CD14-positive monocyte (primary cell): ENCODE results near the gene MT1G. TPM values are rescaled to one million over a fixed set of nuclear protein-coding genes. Genes with fewer than 3 reads are reported as not detected.
A peak's percentile ranks its signal among the peaks of the same experiment; 100 is the strongest.

ENCODE experiments used
- DNase-seq, 3 donors: peaks; one replicate each; pipeline ENCODE4 v3.0.0-alpha.2; 2011 to 2022
- H2AFZ ChIP-seq: 2 replicates; pipeline ENCODE4 v1.6.0; 2012; ENCODE audit warnings: mild to moderate bottlenecking, low read depth, low read length, inconsistent platforms; ENCODE audit not compliant: insufficient read depth, poor library complexity, severe bottlenecking
- H3K27ac ChIP-seq, 2 donors: 1 replicate in 1 of 2; 2 replicates in 1 of 2; pipeline ENCODE4 v1.5.1; 2012 to 2013; ENCODE audit warnings: low read length in 2 of 2, control low read depth in 1 of 2, inconsistent platforms in 1 of 2, low read depth in 1 of 2, mild to moderate bottlenecking in 1 of 2
- H3K27me3 ChIP-seq, 2 donors: one replicate each; pipeline versions ENCODE4 v1.6.0 to v1.6.1; 2011 to 2013; ENCODE audit warnings: low read length in 2 of 2; ENCODE audit not compliant: control insufficient read depth in 2 of 2, insufficient read depth in 2 of 2
- H3K36me3 ChIP-seq, 2 donors: replicated peaks in 1 of 2; 1 replicate in 1 of 2; 2 replicates in 1 of 2; pipeline versions ENCODE4 v1.5.1 to v1.6.1; 2012 to 2013; ENCODE audit warnings: low read length in 2 of 2, control low read depth in 1 of 2, inconsistent platforms in 1 of 2, mild to moderate bottlenecking in 1 of 2; ENCODE audit not compliant: insufficient read depth in 2 of 2, control insufficient read depth in 1 of 2
- H3K4me1 ChIP-seq, 2 donors: 1 replicate in 1 of 2; 2 replicates in 1 of 2; pipeline versions ENCODE4 v1.5.1 to v1.6.1; 2012 to 2013; ENCODE audit warnings: low read length in 2 of 2, control low read depth in 1 of 2, inconsistent platforms in 1 of 2, mild to moderate bottlenecking in 1 of 2, moderate library complexity in 1 of 2; ENCODE audit not compliant: insufficient read depth in 2 of 2, control insufficient read depth in 1 of 2
- H3K4me2 ChIP-seq: replicated peaks from 2 replicates; pipeline ENCODE3; 2012; ENCODE audit warnings: low read length, moderate library complexity, mild to moderate bottlenecking; ENCODE audit not compliant: poor library complexity, severe bottlenecking; ENCODE audit errors: extremely low read depth
- H3K4me3 ChIP-seq, 3 experiments: fragments of 200-600 bp in 1 of 3; sonication (generic) in 1 of 3; replicated peaks in 1 of 3; 1 replicate in 2 of 3; 2 replicates in 1 of 3; pipeline ENCODE4 v1.5.1; 2011 to 2013; ENCODE audit warnings: low read length in 3 of 3, mild to moderate bottlenecking in 3 of 3, control low read depth in 2 of 3, low read depth in 2 of 3, inconsistent platforms in 1 of 3, moderate library complexity in 1 of 3
- H3K79me2 ChIP-seq: 2 replicates; pipeline ENCODE4 v1.6.0; 2012; ENCODE audit warnings: mild to moderate bottlenecking, control low read depth, inconsistent platforms, low read length, moderate library complexity; ENCODE audit not compliant: insufficient read depth
- H3K9ac ChIP-seq: 2 replicates; pipeline ENCODE4 v1.6.0; 2017; ENCODE audit warnings: low read length, mild to moderate bottlenecking; ENCODE audit not compliant: insufficient read depth, poor library complexity, severe bottlenecking
- H3K9me3 ChIP-seq, 2 donors: replicated peaks in 1 of 2; 1 replicate in 1 of 2; 2 replicates in 1 of 2; pipeline versions ENCODE4 v1.5.1 to v1.6.1; 2012 to 2013; ENCODE audit warnings: low read length in 2 of 2, control low read depth in 1 of 2; ENCODE audit not compliant: control insufficient read depth in 1 of 2, insufficient read depth in 1 of 2
- H4K20me1 ChIP-seq: 2 replicates; pipeline ENCODE4 v1.6.0; 2012; ENCODE audit warnings: mild to moderate bottlenecking, low read length, control low read depth, moderate library complexity; ENCODE audit not compliant: insufficient read depth
- H3K27ac Mint-ChIP-seq, 7 donors: one replicate each; pipeline ENCODE4 v1.8.0; 2020; ENCODE audit warnings: mild to moderate bottlenecking in 7 of 7, mixed read lengths in 7 of 7, moderate library complexity in 6 of 7, inconsistent platforms in 2 of 7
- H3K27me3 Mint-ChIP-seq, 3 donors: one replicate each; pipeline ENCODE4 v1.8.0; 2021 to 2022; ENCODE audit warnings: low read depth in 3 of 3, mild to moderate bottlenecking in 3 of 3, mixed read lengths in 3 of 3, moderate library complexity in 3 of 3, inconsistent platforms in 1 of 3
- H3K36me3 Mint-ChIP-seq, 2 donors: one replicate each; pipeline ENCODE4 v1.8.0; 2020; ENCODE audit warnings: mixed read lengths in 2 of 2, inconsistent platforms in 1 of 2, mild to moderate bottlenecking in 1 of 2
- H3K4me1 Mint-ChIP-seq: one replicate; pipeline ENCODE4 v1.8.0; 2020; ENCODE audit warnings: mild to moderate bottlenecking, mixed read lengths
- H3K4me3 Mint-ChIP-seq, 2 donors: one replicate each; pipeline ENCODE4 v1.8.0; 2020; ENCODE audit warnings: mild to moderate bottlenecking in 2 of 2, mixed read lengths in 2 of 2, moderate library complexity in 1 of 2
- H3K9me3 Mint-ChIP-seq, 7 donors: one replicate each; pipeline ENCODE4 v1.8.0; 2020 to 2022; ENCODE audit warnings: mixed read lengths in 7 of 7, mild to moderate bottlenecking in 6 of 7, moderate library complexity in 6 of 7, inconsistent platforms in 2 of 7
- CTCF ChIP-seq: fragments of 200-600 bp; IDR thresholded peaks from one replicate; pipeline ENCODE4 v1.8.0; 2022; ENCODE audit warnings: antibody characterized with exemption, mild to moderate bottlenecking
- WGBS: methylation state at CpG from one replicate; pipeline ENCODE4 v1.1.5; 2013; ENCODE audit warnings: missing lambda C conversion rate; ENCODE audit not compliant: insufficient coverage; 5-methylcytosine and 5-hydroxymethylcytosine counted together
- intact Hi-C, 2 donors: fragments of 100-400 bp; cut with micrococcal nuclease; formaldehyde crosslinking; loops; one replicate each; pipeline versions ENCODE4 v1.15.0 to v1.15.1; 2023
- polyA plus RNA-seq, 3 donors: library from polyadenylated mRNA; depleted of rRNA in 1 of 3; unstranded in 2 of 3; stranded (reverse) in 1 of 3; fragments of 300-500 nt in 2 of 3; fragments of >200 nt in 1 of 3; fragmentation: Illumina TruSeq in 2 of 3; gene quantifications; 1 replicate in 2 of 3; 2 replicates in 1 of 3; pipeline ENCODE4 v1.2.3, GENCODE V29; 2012 to 2021

Gene MT1G
- polyA plus RNA-seq, 3 donors = 1.1 to 1.4 TPM; not detected in 1

- intact Hi-C loops = no loop called here
- Mint-ChIP-seq H3K36me3 (peaks cover 24 to 27% of the 10 kb centered on the region in 2 donors), H3K4me3 (peak within 1 kb of the TSS; percentile 96 to 99), H3K4me1 (peaks cover 21% of the 10 kb centered on the region), H3K27ac (peak within 1 kb of the TSS in 5 of 7 donors; percentile 47 to 80 (median 75)), H3K9me3 (peaks cover 0 to 4% (median 2%) of the 10 kb centered on the region in 7 donors), H3K27me3 (peaks cover 34 to 38% (median 38%) of the 10 kb centered on the region in 3 donors)
- Histone ChIP-seq H3K27me3 (peaks cover 8 to 30% of the 10 kb centered on the region in 2 donors), H3K4me1 (peaks cover 12 to 20% of the 10 kb centered on the region in 2 donors), H3K36me3 (no peaks in the 10 kb centered on the region), H3K4me2 (peak within 1 kb of the TSS; percentile 99), H3K27ac (peak within 1 kb of the TSS in 1 of 2 donors; percentile 47), H3K4me3 (peak within 1 kb of the TSS; percentile 67 to 82 (median 67)), H2AFZ (peak within 1 kb of the TSS; percentile 85), H4K20me1 (no peaks in the 10 kb centered on the region), H3K79me2 (no peaks in the 10 kb centered on the region), H3K9me3 (no peaks in the 10 kb centered on the region), H3K9ac (peak within 1 kb of the TSS; percentile 63)
- TF ChIP-seq CTCF = no peak
- under 1% methylated on average over 43 of the region's 46 CpGs for WGBS
- DNase-seq = peak; percentile 30 to 66 (median 48)
These were observed 10.1 kb downstream of the MT1G start, which contains the start of gene MT1F for GRCh38 chr16:56657555-56658326. Gene MT1F, plus strand, starts transcription at chr16:56657959. Its CDS starts 100 bp downstream, at chr16:56658059.

- DNase-seq = no peak
- H3K4me2 ChIP-seq = no peak overlapping the region
- H4K20me1 ChIP-seq = no peaks in the 10 kb centered on the region
- no peak overlapping the region for H3K27ac Mint-ChIP-seq
- no peak overlapping the region for H3K4me3 ChIP-seq
- peaks cover 0 to 3% (median 0%) of the 10 kb centered on the region in 7 donors for H3K9me3 Mint-ChIP-seq
- peaks cover 11% of the 10 kb centered on the region for H3K4me1 Mint-ChIP-seq
- no peak overlapping the region for H3K4me3 Mint-ChIP-seq
- intact Hi-C loops = no loop called here
- TF ChIP-seq CTCF = no peak
- peaks cover 0 to 25% of the 10 kb centered on the region in 2 donors for H3K27me3 ChIP-seq
- WGBS = no CpG with 5 or more reads among the region's 7 CpGs
- no peak overlapping the region for H3K9ac ChIP-seq
- H3K27ac ChIP-seq = no peak overlapping the region
- H2AFZ ChIP-seq = no peak overlapping the region
- H3K79me2 ChIP-seq = no peaks in the 10 kb centered on the region
- no peaks in the 10 kb centered on the region for H3K36me3 Mint-ChIP-seq
- H3K27me3 Mint-ChIP-seq = peaks cover 26 to 45% (median 34%) of the 10 kb centered on the region in 3 donors
- H3K4me1 ChIP-seq = peaks cover 7 to 11% of the 10 kb centered on the region in 2 donors
- no peaks in the 10 kb centered on the region for H3K9me3 ChIP-seq
- no peaks in the 10 kb centered on the region for H3K36me3 ChIP-seq
These were observed 14.6 kb downstream of the MT1G start for GRCh38 chr16:56653218-56653617.
